HL-60 (cell line): ENCODE data around the gene NOG.

Experiments used
- DNase-seq, 2 experiments: peaks; one replicate each; pipeline ENCODE4 v3.0.0-alpha.2; 2010 to 2020; ENCODE audit warnings: low read depth in 1 of 2, low spot score in 1 of 2
- H3K27ac ChIP-seq: fragments of 250-450 bp; sonication (Bioruptor Pico); replicated peaks from 2 replicates; pipeline ENCODE4 v1.5.1; 2020; ENCODE audit warnings: mild to moderate bottlenecking, moderate library complexity
- H3K27me3 ChIP-seq: fragments of 250-450 bp; sonication (Bioruptor Pico); 2 replicates; pipeline ENCODE4 v1.5.1; 2021; ENCODE audit warnings: mild to moderate bottlenecking, moderate library complexity; ENCODE audit not compliant: insufficient read depth, poor library complexity, severe bottlenecking
- H3K4me3 ChIP-seq: replicated peaks from 2 replicates; pipeline ENCODE4 v1.5.1; 2011; ENCODE audit warnings: mild to moderate bottlenecking, control low read depth, low read length; ENCODE audit not compliant: insufficient read depth
- CTCF ChIP-seq: IDR thresholded peaks from one replicate; pipeline ENCODE4 v1.5.1; 2011; ENCODE audit warnings: low read length, control low read depth, inconsistent platforms; ENCODE audit not compliant: insufficient read depth
- GABPA ChIP-seq: IDR thresholded peaks from 2 replicates; pipeline ENCODE4 v1.6.1; 2012; ENCODE audit warnings: low read depth
- POLR2AphosphoS5 ChIP-seq: IDR thresholded peaks from 2 replicates; pipeline ENCODE4 v1.6.1; 2012; ENCODE audit warnings: low read depth
- REST ChIP-seq: IDR thresholded peaks from 2 replicates; pipeline ENCODE4 v1.6.1; 2012; ENCODE audit warnings: low read depth; ENCODE audit not compliant: insufficient replicate concordance
- SPI1 ChIP-seq: IDR thresholded peaks from 2 replicates; pipeline ENCODE4 v1.6.1; 2012; ENCODE audit warnings: low read depth, mild to moderate bottlenecking, borderline replicate concordance

The NOG gene

GRCh38 chr17:56608944-56609343 is 15.4 kb downstream of the NOG start:
- TF ChIP-seq POLR2AphosphoS5 (no peak), GABPA (no peak), SPI1 (no peak), REST (no peak), CTCF (no peak)
- no peak overlapping the region for H3K4me3 ChIP-seq
- DNase-seq: no peak
- no peaks in the 10 kb centered on the region for H3K27me3 ChIP-seq
- no peak overlapping the region for H3K27ac ChIP-seq

DNA sequence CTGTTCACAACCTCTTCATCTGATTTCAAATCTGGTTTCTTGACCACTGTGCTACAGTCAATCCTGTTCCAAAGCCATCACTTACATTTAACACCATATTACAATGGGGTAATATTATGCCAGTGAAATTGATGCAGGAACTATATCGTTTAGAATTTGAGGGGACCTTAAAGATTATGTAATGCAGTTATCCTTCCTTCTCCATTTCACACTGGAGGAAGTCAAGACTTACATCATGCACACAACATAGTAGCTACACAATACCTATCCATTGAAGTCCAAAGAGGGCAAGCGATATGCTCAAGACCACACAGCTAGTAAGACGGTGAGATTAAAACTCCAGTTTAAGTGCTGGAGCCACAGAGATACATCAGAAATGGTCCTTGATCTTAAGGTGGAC is 16.8 kb downstream of the NOG start:
- TF ChIP-seq REST: no peak
- no peak for TF ChIP-seq GABPA
- TF ChIP-seq SPI1: no peak; the same call in 1 of the 2 replicates
- no peak for TF ChIP-seq CTCF
- TF ChIP-seq POLR2AphosphoS5: no peak
- DNase-seq: peak in 1 of 2 experiments; percentile 22
- Histone ChIP-seq H3K27ac (no peak overlapping the region), H3K4me3 (no peak overlapping the region), H3K27me3 (no peaks in the 10 kb centered on the region)

DNA sequence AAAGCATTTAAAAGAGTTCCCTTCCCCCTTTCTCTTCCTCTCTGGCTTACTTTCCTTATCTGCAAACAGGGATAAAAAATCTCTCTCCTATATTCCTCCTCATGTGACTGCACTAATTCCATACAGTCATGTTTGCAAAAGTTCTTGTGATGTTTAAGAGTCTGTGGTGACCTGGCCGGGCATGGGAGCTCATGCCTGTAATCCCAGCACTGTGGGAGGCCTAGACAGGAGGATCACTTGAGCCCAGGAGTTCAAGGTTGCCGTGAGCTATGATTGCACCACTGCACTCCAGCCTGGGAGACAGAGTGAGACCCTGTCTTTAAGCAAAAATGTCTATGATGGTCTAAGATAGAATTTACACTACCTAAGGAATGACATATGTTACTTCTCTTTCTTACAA is 19.6 kb downstream of the NOG start:
- DNase-seq: no peak
- TF ChIP-seq CTCF (no peak), POLR2AphosphoS5 (no peak), REST (no peak), GABPA (no peak), SPI1 (no peak)
- Histone ChIP-seq H3K27ac (no peak overlapping the region), H3K27me3 (no peaks in the 10 kb centered on the region), H3K4me3 (no peak overlapping the region)
